ENCODE measurements around the gene SLC18A2.

Gene SLC18A2

DNA sequence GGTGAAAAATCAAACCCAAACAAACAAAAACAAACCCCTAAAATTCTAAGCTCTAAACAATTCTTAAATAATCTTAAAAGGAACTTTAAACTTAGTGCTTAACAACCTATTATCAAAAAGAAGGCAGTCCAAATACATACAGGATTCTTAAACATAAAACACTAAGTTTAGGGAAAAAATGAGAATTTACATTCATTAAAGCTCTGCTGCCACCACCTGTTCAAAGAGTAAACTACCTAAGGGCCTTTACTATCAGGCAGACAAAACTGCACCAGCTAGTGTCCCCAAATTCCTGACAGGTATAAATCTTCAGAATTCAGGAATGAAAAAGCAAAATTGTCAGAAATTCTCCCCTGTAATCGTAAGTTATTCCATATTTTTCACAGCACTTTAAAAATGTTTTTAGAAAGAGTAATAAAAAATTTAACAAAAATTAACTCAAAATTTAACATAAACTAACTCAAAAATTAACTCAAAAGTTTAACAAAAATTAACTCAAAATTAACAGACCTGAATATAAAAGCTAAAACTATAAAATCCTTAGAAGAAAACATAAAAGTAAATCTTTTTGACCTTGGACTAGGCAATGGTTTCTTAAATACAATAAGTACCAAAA, 79.2 kb downstream of the SLC18A2 start:
- DNase-seq: no peak

GRCh38 chr10:117322260-117322659, 81.3 kb downstream of the SLC18A2 start:
- no peak for DNase-seq

- DNase-seq: no peak
Measured at GRCh38 chr10:117324367-117324766, 83.5 kb downstream of the SLC18A2 start.

DNA sequence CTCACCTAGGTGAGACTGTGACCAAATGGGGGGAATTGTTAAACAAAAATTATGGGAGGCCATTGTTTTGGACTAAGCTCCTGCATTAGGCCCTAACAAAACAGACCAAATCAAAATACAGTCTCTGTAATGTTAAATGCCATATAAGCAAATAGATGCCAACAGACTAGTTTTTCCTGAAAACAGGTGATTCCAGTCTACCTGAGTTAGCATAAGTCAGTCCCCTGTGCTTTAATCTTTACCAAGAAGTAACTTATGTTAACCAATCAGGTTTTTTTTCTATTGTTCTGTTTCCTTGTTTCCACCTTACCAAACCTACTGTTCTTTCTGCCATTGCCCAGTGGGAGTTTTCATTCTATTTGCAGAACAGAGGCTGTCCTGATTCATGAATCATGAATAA, 86.3 kb downstream of the SLC18A2 start:
- no peak for DNase-seq

All from stimulated activated CD4-positive, alpha-beta T cell treated with anti-CD3 and anti-CD28 coated beads, Interleukin-12 subunit alpha, Interleukin-12 subunit beta, amount 100 ng/mL, for 4 hours (primary cell).